GM18526 (cell line): ENCODE results near the gene BUD23.
A peak's percentile ranks its signal among the peaks of the same experiment; 100 is the strongest.

ENCODE experiments used
- POLR2A ChIP-seq: IDR thresholded peaks from 3 replicates; pipeline ENCODE4 v1.6.1; 2011; ENCODE audit not compliant: insufficient read length; ENCODE audit errors: extremely low read depth

The BUD23 gene

GRCh38 chr7:73704640-73705550 is 21.5 kb downstream of the BUD23 start:
- TF ChIP-seq POLR2A, result no peak

- TF ChIP-seq POLR2A, result no peak
These were observed 22.1 kb downstream of the BUD23 start for GRCh38 chr7:73705551-73705920.

- TF ChIP-seq POLR2A, result no peak
These were observed 23.0 kb downstream of the BUD23 start for GRCh38 chr7:73706126-73707044.

GRCh38 chr7:73707045-73707631 is 23.7 kb downstream of the BUD23 start:
- no peak for TF ChIP-seq POLR2A

- no peak for TF ChIP-seq POLR2A
These were observed 25.7 kb downstream of the BUD23 start for GRCh38 chr7:73708961-73709549.

GRCh38 chr7:73712773-73713172 is 29.4 kb downstream of the BUD23 start:
- TF ChIP-seq POLR2A, result no peak

GRCh38 chr7:73715648-73716317 is 32.4 kb downstream of the BUD23 start:
- no peak for TF ChIP-seq POLR2A

- no peak for TF ChIP-seq POLR2A
These were observed 33.0 kb downstream of the BUD23 start for GRCh38 chr7:73716318-73716890.

- no peak for TF ChIP-seq POLR2A
These were observed 33.8 kb downstream of the BUD23 start for GRCh38 chr7:73717025-73717807.

- TF ChIP-seq POLR2A, result no peak
These were observed 34.6 kb downstream of the BUD23 start for GRCh38 chr7:73717991-73718405.

GRCh38 chr7:73718438-73718881 is 35.1 kb downstream of the BUD23 start:
- no peak for TF ChIP-seq POLR2A

GRCh38 chr7:73718905-73719805 is 35.8 kb downstream of the BUD23 start, which contains the start of gene STX1A:
Gene STX1A (minus strand): TSS chr7:73719669. CDS start chr7:73719631, 38 bp downstream.
- TF ChIP-seq POLR2A, result peak; percentile 48
